H7 (cell line): ENCODE data around the gene WWP2. TPM values are rescaled to one million over a fixed set of nuclear protein-coding genes. Genes with fewer than 3 reads are reported as not detected.
"Not testable (repeated sequence)": the region's sequence is repeated elsewhere in the genome, so short reads cannot be mapped to it uniquely, and the experiment has no call there.

Source experiments
- DNase-seq: peaks from one replicate; pipeline ENCODE4 v3.0.0; 2012
- H3K27me3 ChIP-seq: 2 replicates; pipeline ENCODE4 v1.6.0; 2011; ENCODE audit warnings: mild to moderate bottlenecking, low read length; ENCODE audit not compliant: control insufficient read depth, insufficient read depth
- H3K36me3 ChIP-seq: replicated peaks from 2 replicates; pipeline ENCODE4 v1.5.1; 2011; ENCODE audit warnings: low read length; ENCODE audit not compliant: control insufficient read depth, insufficient read depth
- H3K4me3 ChIP-seq: 2 replicates; pipeline ENCODE4 v1.5.1; 2011; ENCODE audit warnings: low read depth, mild to moderate bottlenecking, control low read depth, low read length, moderate library complexity; ENCODE audit not compliant: insufficient read depth
- total RNA-seq: library from RNA; depleted of rRNA; stranded (reverse); fragments of >200 nt; shearing (Covaris generic); gene quantifications from 2 replicates; pipeline ENCODE4 v1.2.3, GENCODE V29; 2014

The WWP2 gene
- total RNA-seq, 1 experiment from 2014 or later = 28.3 TPM

GRCh38 chr16:69840975-69841374 is 78.8 kb downstream of the WWP2 start:
- H3K36me3 ChIP-seq = no peaks in the 10 kb centered on the region; the same call in 1 of the 2 replicates
- H3K4me3 ChIP-seq = no peak overlapping the region
- DNase-seq = no peak
- no peaks in the 10 kb centered on the region for H3K27me3 ChIP-seq

GRCh38 chr16:69844441-69844840 is 82.3 kb downstream of the WWP2 start:
- Histone ChIP-seq H3K4me3 (no peak overlapping the region), H3K27me3 (no peaks in the 10 kb centered on the region), H3K36me3 (no peaks in the 10 kb centered on the region; the same call in 1 of the 2 replicates)
- DNase-seq = no peak

- no peak for DNase-seq
- Histone ChIP-seq H3K27me3 (no peaks in the 10 kb centered on the region), H3K36me3 (no peaks in the 10 kb centered on the region; the same call in 1 of the 2 replicates), H3K4me3 (no peak overlapping the region)
Observed at GRCh38 chr16:69845181-69845580, 83.0 kb downstream of the WWP2 start.

DNA sequence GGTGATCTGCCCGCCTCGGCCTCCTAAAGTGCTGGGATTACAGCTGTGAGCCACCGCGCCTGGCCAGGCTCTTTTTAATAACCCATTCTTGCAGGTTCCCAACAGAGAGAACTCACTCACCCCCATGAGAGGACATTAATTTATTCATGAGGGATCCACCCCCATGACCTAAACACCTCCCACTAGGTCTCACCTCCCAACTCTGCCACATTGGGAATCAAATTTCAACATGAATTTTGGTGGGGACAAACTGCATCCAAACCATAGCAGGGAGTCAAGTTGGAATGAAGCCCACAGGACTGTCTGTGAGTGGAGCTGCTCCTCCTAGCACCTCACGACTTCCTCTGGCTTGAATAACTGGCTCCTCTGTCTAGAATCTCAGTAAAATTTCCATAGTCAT is 85.5 kb downstream of the WWP2 start:
- no peak for DNase-seq
- Histone ChIP-seq H3K36me3 (no peaks in the 10 kb centered on the region), H3K4me3 (no peak overlapping the region), H3K27me3 (no peaks in the 10 kb centered on the region)

- DNase-seq = no peak
- no peaks in the 10 kb centered on the region for H3K36me3 ChIP-seq
- no peak overlapping the region for H3K4me3 ChIP-seq
- H3K27me3 ChIP-seq = no peaks in the 10 kb centered on the region
Observed at GRCh38 chr16:69848637-69849545, 86.8 kb downstream of the WWP2 start.

DNA sequence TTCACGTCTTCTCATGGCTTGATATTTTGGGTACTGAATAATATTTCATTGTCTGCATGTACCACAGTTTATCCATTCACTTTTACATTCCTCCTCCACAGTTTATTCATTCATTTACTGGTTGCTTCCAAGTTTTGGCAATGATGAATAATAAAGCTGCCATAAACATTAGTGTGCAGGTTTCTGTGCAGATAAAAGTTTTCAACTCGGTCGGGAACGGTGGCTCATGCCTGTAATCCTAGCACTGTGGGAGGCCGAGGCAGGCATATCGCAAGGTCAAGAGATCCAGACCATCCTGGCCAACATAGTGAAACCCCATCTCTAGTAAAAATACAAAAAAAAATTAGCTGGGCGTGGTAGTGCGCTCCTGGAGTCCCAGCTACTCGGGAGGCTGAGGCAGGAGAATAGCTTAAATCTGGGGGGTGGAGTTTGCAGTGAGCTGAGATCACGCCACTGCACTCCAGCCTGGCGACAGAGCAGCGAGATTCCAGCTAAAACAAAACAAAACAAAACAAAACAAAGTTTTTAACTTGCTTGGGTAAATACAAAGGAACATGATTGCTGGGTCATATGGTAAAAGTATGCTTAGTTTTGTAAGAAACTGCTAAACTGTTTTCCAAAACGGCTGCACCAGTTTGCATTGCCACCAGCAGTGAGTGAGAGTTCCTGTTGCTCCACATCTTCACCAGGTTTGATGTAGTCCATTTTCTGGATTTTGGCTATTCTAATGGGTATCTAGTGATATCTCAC is 89.5 kb downstream of the WWP2 start:
- no peaks in the 10 kb centered on the region for H3K36me3 ChIP-seq
- H3K27me3 ChIP-seq = no peaks in the 10 kb centered on the region
- H3K4me3 ChIP-seq = no peak overlapping the region
- DNase-seq = no peak

GRCh38 chr16:69852815-69853214 is 90.7 kb downstream of the WWP2 start:
- no peaks in the 10 kb centered on the region for H3K36me3 ChIP-seq
- H3K4me3 ChIP-seq = no peak overlapping the region
- no peaks in the 10 kb centered on the region for H3K27me3 ChIP-seq
- no peak for DNase-seq

- H3K4me3 ChIP-seq = no peak overlapping the region
- no peak for DNase-seq
- H3K36me3 ChIP-seq = no peaks in the 10 kb centered on the region
- no peaks in the 10 kb centered on the region for H3K27me3 ChIP-seq
Observed at GRCh38 chr16:69853481-69853880, 91.3 kb downstream of the WWP2 start.

DNA sequence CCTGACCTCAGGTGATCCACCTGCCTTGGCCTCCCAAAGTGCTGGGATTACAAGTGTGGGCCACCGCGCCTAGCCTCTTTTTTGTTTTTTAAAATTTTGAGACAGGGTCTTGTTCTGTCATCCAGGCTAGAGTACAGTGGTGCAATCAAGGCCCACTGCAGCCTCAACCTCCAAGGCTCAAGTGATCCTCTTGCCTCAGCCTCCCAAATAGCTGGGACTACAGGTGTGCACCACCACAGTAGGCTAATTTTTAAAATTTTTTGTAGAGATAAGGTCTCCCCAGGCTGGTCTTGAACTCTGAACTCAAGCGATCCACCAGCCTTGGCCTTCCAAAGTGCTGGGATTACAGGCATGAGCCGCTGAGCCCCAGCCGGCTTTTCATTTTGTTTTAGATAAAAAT is 92.6 kb downstream of the WWP2 start:
- DNase-seq, H3K27me3 ChIP-seq, H3K4me3 ChIP-seq, H3K36me3 ChIP-seq: not testable (repeated sequence)

DNA sequence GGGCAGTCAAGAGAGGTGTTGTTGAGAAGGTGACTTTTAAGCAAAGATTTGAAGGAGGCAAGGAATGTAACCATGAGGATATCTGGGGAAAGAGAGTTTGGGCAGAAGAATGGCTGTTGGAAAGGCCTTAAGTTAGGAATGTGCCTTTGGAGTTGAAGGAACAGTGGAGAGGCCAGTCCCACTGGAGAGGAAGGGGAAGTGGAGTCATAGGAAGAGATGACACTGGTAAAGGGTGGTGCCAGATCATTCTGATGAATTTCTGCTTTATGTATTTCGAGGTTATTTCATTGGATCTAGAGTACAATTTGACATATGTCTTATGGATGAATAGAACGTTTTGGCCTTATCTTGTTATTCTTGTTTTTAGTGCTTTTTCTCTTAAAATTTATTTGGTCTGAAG is 93.5 kb downstream of the WWP2 start:
- no peak for DNase-seq
- Histone ChIP-seq H3K27me3 (no peaks in the 10 kb centered on the region), H3K4me3 (no peak overlapping the region), H3K36me3 (no peaks in the 10 kb centered on the region)

DNA sequence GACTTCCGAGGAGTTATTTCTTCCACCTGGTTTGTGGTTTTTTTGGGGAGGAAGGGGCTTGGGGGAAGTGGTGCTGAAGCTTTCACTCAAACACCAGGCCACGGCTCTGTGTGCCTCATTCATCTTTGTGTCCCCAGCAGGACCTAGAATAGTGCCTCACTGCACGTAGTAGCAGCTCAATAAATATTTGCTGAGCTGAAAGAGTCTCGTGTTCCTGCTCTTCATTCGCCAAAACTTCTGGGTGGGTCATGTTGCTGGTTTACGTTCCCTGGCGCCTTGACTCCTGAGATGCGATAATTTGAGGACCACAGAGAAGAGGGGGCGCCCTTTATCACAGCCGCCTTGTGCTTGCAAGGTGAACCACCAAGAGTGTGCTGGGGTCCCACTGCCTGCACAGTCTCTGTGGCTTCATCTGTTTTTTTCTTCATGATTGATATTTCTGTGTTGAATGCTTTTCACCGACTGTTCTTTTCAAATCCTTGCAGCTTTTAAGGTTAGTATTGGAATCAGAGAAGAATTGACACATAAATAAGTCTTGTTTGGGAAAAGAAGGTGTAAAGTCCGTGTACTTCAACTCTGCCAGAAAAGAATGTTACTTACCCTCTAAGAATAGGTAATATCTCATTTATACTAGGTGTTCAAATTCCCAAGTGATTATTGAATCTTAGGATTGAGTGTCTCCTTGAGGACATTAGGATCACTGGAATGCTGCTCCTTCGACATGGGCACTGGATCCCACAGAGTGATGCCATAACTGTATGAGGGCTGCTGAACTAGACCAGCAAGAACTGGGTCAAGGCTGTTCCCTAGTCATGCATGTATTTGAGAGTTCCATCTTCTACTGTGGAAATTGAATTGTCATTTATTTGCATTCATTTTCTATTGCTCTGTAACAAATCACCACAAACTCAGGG is 96.3 kb downstream of the WWP2 start:
- no peak for DNase-seq
- H3K27me3 ChIP-seq = no peaks in the 10 kb centered on the region
- H3K36me3 ChIP-seq = no peaks in the 10 kb centered on the region
- H3K4me3 ChIP-seq = no peak overlapping the region

GRCh38 chr16:69859105-69859989 is 97.2 kb downstream of the WWP2 start:
- DNase-seq = peak; percentile 79
- H3K27me3 ChIP-seq = no peaks in the 10 kb centered on the region
- no peaks in the 10 kb centered on the region for H3K36me3 ChIP-seq
- no peak overlapping the region for H3K4me3 ChIP-seq

GRCh38 chr16:69860233-69861231 is 98.4 kb downstream of the WWP2 start:
- Histone ChIP-seq H3K36me3 (no peaks in the 10 kb centered on the region), H3K4me3 (no peak overlapping the region), H3K27me3 (no peaks in the 10 kb centered on the region)
- DNase-seq = no peak
